Activated CD8-positive, alpha-beta memory T cell treated with anti-CD3 and anti-CD28 coated beads for 48 hours (primary cell): ENCODE results near the gene HLA-C.
A peak's percentile ranks its signal among the peaks of the same experiment; 100 is the strongest.
"Not testable (repeated sequence)": the region's sequence is repeated elsewhere in the genome, so short reads cannot be mapped to it uniquely, and the experiment has no call there.

Source experiments
- DNase-seq, 3 experiments: peaks; one replicate each; pipeline ENCODE4 v3.0.0-alpha.2; 2020; ENCODE audit warnings: low read depth in 2 of 3, low spot score in 2 of 3

HLA-C gene

DNA sequence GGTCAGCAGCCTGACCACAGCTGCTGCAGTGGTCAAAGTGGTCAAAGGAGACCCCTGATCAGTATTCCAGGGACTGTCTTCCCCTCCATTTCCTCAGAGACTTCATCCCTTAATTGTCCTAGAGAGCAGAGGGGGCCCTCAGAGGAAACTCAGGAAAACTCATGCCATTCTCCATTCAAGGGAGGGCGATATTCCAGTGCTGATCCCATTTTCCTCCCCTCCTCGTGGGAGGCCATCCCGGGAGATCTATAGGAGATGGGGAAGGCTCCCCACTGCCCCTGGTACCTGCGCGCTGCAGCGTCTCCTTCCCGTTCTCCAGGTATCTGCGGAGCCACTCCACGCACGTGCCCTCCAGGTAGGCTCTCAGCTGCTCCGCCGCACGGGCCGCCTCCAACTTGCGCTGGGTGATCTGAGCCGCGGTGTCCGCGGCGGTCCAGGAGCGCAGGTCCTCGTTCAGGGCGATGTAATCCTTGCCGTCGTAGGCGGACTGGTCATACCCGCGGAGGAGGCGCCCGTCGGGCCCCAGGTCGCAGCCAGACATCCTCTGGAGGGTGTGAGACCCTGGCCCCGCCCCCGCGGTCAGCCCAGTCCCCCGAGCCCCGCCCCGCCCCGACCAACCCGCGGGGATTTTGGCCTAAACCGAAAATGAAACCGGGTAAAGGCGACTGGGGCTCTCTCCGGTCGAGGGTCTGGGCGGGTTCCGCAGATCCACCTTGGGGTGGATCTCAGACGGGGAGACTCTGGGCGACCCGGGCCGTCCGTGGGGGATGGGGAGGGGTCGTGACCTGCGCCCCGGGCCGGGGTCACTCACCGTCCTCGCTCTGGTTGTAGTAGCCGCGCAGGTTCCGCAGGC is 878 bp downstream of the HLA-C start:
- peak in 1 of 3 experiments; percentile 39 for DNase-seq

GRCh38 chr6:31268836-31269235 is 3.1 kb downstream of the HLA-C start:
- DNase-seq, result no peak

GRCh38 chr6:31268369-31268765 is 3.5 kb downstream of the HLA-C start:
- DNase-seq, result no peak

GRCh38 chr6:31267651-31268368 is 4.1 kb downstream of the HLA-C start:
- no peak for DNase-seq

DNA sequence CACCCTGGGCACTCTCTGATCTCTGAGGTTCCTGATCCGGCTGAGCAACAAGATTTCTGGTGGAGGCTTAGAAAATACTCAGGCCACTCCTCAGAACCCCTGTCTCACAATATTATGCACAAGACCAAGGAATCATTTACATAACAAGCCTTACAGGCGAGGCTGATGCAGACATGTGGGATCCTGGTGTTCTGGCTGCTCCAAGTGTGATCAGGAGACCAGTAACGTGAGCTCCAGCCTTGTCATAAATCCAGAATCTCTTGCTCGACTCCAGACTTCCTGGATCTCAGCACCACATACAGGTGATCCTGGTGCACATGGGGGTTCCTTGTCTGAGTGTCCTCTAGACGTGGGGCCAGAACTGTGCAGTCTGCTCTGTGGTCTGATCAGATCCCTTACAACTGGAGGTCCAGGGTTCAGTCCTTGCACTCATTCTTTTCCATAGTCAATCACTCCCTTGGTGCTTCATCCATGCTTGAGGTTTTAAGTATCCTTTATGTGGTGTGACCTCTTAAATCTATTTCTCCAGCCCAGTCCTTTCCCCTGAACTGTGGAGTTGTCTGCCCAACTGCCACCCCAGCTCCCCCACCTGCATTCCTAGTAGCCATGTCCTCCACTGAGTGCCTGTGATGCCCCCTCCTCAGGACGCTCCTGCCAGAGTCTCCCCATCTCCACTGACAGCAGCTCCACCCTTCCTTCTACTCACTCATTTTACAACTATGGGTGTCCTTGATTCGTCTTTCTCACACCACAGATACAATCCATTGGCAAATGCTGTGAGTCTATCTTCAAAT is 5.1 kb downstream of the HLA-C start:
- no peak for DNase-seq

DNA sequence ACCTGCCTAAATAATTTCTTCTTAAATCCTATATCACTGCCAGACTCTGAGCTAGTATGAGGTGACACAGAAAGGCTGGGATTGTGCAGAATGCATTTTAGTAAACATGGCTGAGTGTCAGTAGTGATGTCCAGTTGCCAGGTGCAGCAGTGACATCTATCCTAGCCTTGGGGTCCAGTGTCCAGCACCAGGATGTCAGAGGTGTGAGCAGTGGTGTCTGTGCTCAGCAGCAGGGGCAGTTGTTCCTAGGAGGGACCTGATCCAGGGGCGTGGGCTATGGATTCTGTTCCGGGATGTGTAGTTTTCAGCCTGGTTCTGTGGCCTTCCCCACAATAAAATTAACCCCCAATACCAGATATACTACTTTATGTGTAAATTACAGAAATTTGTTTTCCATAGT is 6.0 kb downstream of the HLA-C start:
- no peak for DNase-seq

DNA sequence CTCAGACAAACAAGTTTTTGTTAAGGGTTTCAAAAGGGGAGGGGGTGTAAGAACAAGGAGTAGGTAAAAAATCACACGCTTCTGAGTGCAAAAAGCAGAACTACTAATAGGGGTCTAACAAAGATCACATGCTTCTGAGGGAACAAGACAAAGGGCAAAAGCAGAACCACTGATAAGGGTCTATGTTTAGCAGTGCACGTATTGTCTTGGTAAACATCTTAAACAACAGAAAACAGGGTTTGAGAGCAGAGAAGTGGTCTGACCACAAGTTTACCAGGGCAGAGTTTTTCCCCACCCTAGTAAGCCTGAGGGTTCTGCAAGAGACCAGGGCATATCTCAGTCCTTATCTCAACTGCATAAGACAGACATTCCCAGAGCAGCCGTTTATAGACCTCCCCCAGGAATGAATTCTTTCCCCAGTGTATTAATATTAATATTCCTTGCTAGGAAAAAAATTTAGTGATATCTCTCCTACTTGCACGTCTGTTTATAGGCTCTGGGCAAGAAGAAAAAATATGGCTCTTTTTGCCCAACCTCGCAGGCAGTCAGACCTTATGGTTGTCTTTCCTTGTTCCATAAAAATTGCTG is 8.5 kb downstream of the HLA-C start:
- DNase-seq, result not testable (repeated sequence)

GRCh38 chr6:31259995-31260394 is 11.9 kb downstream of the HLA-C start:
- not testable (repeated sequence) for DNase-seq

GRCh38 chr6:31252625-31253024 is 19.3 kb downstream of the HLA-C start:
- DNase-seq, result no peak

DNA sequence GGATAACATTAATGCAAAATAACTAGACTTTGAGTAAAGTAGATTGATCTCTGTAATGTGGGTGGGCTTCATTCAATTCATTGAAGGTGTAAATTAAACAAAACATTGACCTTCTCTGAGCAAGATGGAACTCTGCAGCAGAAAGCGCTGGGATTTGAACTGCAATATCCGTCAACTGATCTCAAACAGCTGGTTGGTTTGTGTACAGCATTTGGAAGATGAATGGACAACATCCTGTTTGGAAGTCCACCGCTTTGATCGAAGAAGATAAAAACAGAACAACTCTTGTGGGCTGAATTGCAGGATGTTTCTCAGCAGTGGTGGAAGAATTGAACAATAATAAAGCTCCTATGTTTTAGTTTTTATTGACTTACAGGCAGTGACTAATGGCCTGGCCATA is 20.6 kb downstream of the HLA-C start:
- no peak for DNase-seq

- no peak for DNase-seq
Observed at GRCh38 chr6:31249184-31249583, 22.7 kb downstream of the HLA-C start.

GRCh38 chr6:31247813-31248212 is 24.1 kb downstream of the HLA-C start:
- no peak for DNase-seq

GRCh38 chr6:31246051-31246521 is 25.8 kb downstream of the HLA-C start:
- no peak for DNase-seq

DNA sequence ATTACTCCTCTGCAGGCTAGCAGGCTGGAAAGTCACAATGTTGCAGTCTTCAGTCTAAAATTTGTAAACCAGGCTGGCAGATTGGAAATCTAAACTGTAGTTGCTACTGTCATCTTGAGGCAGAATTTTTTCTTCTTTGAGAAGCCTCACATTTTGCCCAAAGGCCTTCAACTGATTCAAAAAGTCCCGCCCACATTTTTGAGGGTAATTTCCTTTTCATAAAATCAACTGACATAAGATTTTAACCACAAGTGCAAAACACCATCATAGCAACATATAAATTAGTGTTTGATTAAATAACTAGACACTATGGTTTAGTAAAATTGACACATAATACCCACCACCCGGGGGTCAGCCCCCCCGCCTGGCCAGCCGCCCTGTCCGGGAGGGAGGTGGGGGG is 28.4 kb downstream of the HLA-C start:
- DNase-seq, result no peak

DNA sequence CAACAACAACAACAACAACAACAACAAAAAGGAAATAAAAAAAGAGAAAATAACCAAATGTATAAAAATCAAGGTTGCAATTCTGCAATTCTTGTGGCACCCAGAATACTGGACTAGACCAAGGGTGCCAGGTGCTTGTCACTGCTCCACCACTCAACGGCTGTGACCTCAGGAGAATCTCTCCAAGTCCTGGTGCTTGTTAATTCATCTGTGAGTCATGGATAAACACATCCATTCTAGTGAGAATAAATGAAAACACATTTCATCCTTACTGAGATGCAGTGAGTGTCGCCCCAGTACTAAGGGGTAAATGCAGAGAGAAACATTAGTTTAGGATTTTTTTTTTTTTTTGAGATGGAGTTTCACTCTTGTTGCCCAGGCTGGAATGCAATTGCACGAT is 32.0 kb downstream of the HLA-C start:
- DNase-seq, result no peak

DNA sequence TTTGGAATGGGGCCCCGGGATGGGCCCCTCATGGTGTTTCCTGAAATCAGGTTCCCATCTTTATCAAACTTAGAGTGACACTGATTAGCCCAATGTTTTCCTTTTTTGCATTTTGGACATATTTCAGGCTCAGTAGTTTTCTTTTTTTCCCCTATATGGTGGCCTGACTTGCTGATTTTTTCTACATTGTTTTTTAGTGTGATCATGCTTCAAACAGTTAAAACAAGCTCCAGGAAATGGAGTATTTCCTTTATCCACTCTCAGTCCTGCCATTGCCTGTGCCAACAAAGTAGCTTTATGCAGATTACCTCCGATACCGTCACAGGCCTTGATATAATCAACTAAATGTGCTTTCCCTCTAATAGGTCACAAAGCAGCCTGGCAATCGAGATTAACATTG is 37.8 kb downstream of the HLA-C start:
- DNase-seq, result not testable (repeated sequence)

- DNase-seq, result no peak
Observed at GRCh38 chr6:31228476-31228875, 43.4 kb downstream of the HLA-C start.

GRCh38 chr6:31227143-31227542 is 44.7 kb downstream of the HLA-C start:
- no peak for DNase-seq

DNA sequence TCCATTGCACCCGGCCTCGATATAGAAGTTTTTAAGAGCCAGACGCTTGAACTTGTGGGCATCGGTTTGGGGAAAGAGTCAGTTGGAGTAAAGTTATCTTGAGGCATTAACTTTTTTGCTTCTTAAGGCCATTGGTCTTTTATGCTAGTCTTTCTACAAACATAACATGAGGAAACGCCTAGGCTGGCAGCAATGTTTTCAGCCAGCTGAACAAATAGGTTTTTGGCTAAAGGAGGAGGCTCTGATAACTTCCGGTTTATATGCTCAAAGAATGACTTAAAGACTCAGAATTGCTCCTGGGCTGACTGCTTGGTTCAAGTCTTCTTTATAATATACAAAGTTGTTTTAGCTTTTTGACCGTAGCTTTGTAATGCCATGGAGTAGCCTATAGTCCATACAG is 46.2 kb downstream of the HLA-C start:
- DNase-seq, result no peak

DNA sequence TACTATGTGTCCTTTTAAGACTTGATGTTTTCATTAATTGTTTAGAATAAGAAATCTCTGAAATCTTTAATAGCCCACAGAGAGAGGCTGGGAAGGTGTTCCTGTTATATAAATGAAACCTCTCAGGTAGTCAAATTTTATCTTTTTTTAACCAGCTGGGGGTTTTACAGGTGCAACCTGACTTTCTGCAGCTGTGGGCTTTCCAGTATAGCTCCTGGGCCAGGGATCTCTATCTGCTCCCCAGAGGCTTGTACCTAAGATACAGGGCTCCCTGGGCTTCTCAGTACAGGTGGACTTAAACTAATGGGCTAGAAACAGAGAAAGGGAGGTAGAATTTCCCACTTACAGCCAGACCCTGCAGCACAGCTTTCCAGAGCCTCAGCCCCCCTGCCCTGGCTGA is 49.4 kb downstream of the HLA-C start:
- no peak for DNase-seq
